Measurements from ENCODE around the gene MRPS5. TPM values are rescaled to one million over a fixed set of nuclear protein-coding genes. Genes with fewer than 3 reads are reported as not detected.

The MRPS5 gene
- total RNA-seq, 1 donor from 2014 or later, result 43.3 TPM

GRCh38 chr2:95077861-95078603 is 43.6 kb downstream of the MRPS5 start:
- Mint-ChIP-seq H3K9me3 (ENCODE audit: unreplicated experiment) (no peaks in the 10 kb centered on the region), H3K36me3 (ENCODE audit: unreplicated experiment) (no peaks in the 10 kb centered on the region), H3K27ac (ENCODE audit: unreplicated experiment) (no peak overlapping the region), H3K4me1 (ENCODE audit: unreplicated experiment) (peaks cover 5% of the 10 kb centered on the region), H3K27me3 (ENCODE audit: unreplicated experiment) (peaks cover 29% of the 10 kb centered on the region), H3K4me3 (ENCODE audit: unreplicated experiment) (no peak overlapping the region)
- TF ChIP-seq CTCF (IDR thresholded peaks at IDR 0.05), result no peak
- no peak for DNase-seq (ENCODE audit: extremely low spot score, unreplicated experiment)

- H3K36me3 Mint-ChIP-seq (ENCODE audit: unreplicated experiment), result no peaks in the 10 kb centered on the region
- peaks cover 29% of the 10 kb centered on the region for H3K27me3 Mint-ChIP-seq (ENCODE audit: unreplicated experiment)
- TF ChIP-seq CTCF (IDR thresholded peaks at IDR 0.05), result no peak
- no peak for DNase-seq (ENCODE audit: extremely low spot score, unreplicated experiment)
- no peaks in the 10 kb centered on the region for H3K9me3 Mint-ChIP-seq (ENCODE audit: unreplicated experiment)
- H3K27ac Mint-ChIP-seq (ENCODE audit: unreplicated experiment), result no peak overlapping the region
- H3K4me1 Mint-ChIP-seq (ENCODE audit: unreplicated experiment), result peaks cover 5% of the 10 kb centered on the region
- peak overlapping the region; percentile 50 for H3K4me3 Mint-ChIP-seq (ENCODE audit: unreplicated experiment)
Measured at GRCh38 chr2:95077530-95077825, 44.1 kb downstream of the MRPS5 start.

GRCh38 chr2:95076705-95077529 is 44.7 kb downstream of the MRPS5 start:
- peaks cover 5% of the 10 kb centered on the region for H3K4me1 Mint-ChIP-seq (ENCODE audit: unreplicated experiment)
- peak overlapping the region; percentile 65 for H3K4me3 Mint-ChIP-seq (ENCODE audit: unreplicated experiment)
- TF ChIP-seq CTCF (IDR thresholded peaks at IDR 0.05), result peak; percentile 90
- no peaks in the 10 kb centered on the region for H3K9me3 Mint-ChIP-seq (ENCODE audit: unreplicated experiment)
- H3K27me3 Mint-ChIP-seq (ENCODE audit: unreplicated experiment), result peaks cover 34% of the 10 kb centered on the region
- DNase-seq (ENCODE audit: extremely low spot score, unreplicated experiment), result no peak
- no peaks in the 10 kb centered on the region for H3K36me3 Mint-ChIP-seq (ENCODE audit: unreplicated experiment)
- H3K27ac Mint-ChIP-seq (ENCODE audit: unreplicated experiment), result no peak overlapping the region

GRCh38 chr2:95075440-95076132 is 46.0 kb downstream of the MRPS5 start:
- H3K27me3 Mint-ChIP-seq (ENCODE audit: unreplicated experiment), result peaks cover 35% of the 10 kb centered on the region

More at GRCh38 chr2:95075440-95076132, 46.0 kb downstream of the MRPS5 start:
- Mint-ChIP-seq H3K4me1 (ENCODE audit: unreplicated experiment) (peaks cover 5% of the 10 kb centered on the region), H3K36me3 (ENCODE audit: unreplicated experiment) (no peaks in the 10 kb centered on the region), H3K4me3 (ENCODE audit: unreplicated experiment) (no peak overlapping the region), H3K9me3 (ENCODE audit: unreplicated experiment) (no peaks in the 10 kb centered on the region), H3K27ac (ENCODE audit: unreplicated experiment) (no peak overlapping the region)
- DNase-seq (ENCODE audit: extremely low spot score, unreplicated experiment), result no peak
- TF ChIP-seq CTCF (IDR thresholded peaks at IDR 0.05), result no peak
